ENCODE data around the gene WASHC2A.

DNA sequence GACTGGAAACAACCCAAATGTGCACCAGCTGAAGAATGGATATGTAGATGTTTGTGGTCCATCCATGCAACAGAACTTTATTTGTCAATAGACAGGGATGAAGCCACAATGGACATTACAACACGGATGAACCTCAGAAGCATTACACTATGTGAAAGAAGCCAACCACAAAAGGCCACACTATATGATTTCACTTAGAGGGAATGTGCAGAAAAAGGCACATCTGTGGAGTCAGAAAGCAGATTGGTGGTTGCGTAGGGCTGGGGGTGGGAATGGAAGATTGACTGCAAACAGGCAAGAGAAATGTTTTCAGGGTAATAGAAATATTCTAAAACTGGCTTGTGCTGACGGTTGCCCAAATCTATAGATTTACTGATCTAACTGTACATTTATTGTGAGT, 34.3 kb upstream of the WASHC2A start:
- TF ChIP-seq CTCF (IDR thresholded peaks at IDR 0.05; ENCODE audit: insufficient read depth, low read length, poor library complexity, severe bottlenecking) (no peak), EZH2phosphoT487 (conservative IDR thresholded peaks at IDR 0.05; ENCODE audit: low read length) (no peak)
